Choroid plexus epithelial cell (primary cell): ENCODE measurements around the gene FRRS1.

ENCODE experiments used
- DNase-seq: peaks from one replicate; pipeline ENCODE4 v3.0.0-alpha.2; 2010; ENCODE audit warnings: low read depth
- H3K4me3 ChIP-seq: 2 replicates; pipeline ENCODE4 v1.5.1; 2011; ENCODE audit warnings: low read depth, mild to moderate bottlenecking, control low read depth, low read length, moderate library complexity
- CTCF ChIP-seq: conservative IDR thresholded peaks from 2 replicates; pipeline ENCODE4 v1.5.1; 2011; ENCODE audit warnings: low read depth, mild to moderate bottlenecking, control low read depth, inconsistent platforms, low read length, moderate library complexity

Gene FRRS1

GRCh38 chr1:99758073-99758511, 8.3 kb downstream of the FRRS1 start:
- DNase-seq: no peak
- no peak for TF ChIP-seq CTCF
- no peak overlapping the region for H3K4me3 ChIP-seq

- no peak overlapping the region for H3K4me3 ChIP-seq
- DNase-seq: peak; percentile 69
Observed at GRCh38 chr1:99756598-99756997, 9.8 kb downstream of the FRRS1 start.

DNA sequence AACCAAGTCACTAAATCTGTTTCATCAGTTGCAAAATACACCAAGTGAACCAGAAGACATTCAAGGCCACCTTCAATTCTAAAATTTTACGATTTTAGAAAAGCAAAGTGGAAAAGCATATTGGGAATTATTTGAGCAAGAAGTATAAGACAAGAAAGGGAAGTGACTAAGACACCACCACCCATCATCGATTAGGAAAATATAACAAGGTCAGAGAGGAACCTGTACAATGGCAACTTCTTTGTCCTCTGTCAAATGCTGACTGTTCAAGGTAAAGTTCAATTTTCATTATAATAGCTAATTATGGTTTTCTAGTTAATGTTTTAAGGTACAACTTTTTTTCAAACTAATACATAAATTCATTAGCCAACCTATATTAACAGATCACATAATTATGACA, 10.8 kb downstream of the FRRS1 start:
- no peak overlapping the region for H3K4me3 ChIP-seq
- no peak for DNase-seq
- TF ChIP-seq CTCF: no peak

More at GRCh38 chr1:99756598-99756997, 9.8 kb downstream of the FRRS1 start:
- TF ChIP-seq CTCF: no peak

DNA sequence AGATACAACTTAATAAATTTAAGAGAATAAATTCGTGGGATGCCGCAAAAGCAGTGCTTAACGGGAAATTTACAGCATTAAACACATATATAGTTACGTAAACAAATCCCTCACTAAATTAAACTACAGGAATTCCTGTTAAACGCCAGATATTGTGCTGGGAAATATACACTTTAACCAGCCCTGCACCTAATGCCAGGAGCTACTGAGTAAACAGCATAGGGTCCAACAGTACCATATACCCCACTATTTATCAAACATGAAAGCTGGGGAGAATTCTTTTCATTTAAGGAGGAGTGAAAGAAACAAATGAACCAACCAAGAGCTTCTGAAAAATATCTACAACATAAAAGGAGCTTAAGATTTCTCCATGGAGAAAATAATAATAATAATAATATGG, 11.7 kb downstream of the FRRS1 start:
- DNase-seq: no peak
- no peak overlapping the region for H3K4me3 ChIP-seq
- TF ChIP-seq CTCF: no peak

- no peak for TF ChIP-seq CTCF
- H3K4me3 ChIP-seq: no peak overlapping the region
- DNase-seq: no peak
Observed at GRCh38 chr1:99754055-99754626, 12.3 kb downstream of the FRRS1 start.

DNA sequence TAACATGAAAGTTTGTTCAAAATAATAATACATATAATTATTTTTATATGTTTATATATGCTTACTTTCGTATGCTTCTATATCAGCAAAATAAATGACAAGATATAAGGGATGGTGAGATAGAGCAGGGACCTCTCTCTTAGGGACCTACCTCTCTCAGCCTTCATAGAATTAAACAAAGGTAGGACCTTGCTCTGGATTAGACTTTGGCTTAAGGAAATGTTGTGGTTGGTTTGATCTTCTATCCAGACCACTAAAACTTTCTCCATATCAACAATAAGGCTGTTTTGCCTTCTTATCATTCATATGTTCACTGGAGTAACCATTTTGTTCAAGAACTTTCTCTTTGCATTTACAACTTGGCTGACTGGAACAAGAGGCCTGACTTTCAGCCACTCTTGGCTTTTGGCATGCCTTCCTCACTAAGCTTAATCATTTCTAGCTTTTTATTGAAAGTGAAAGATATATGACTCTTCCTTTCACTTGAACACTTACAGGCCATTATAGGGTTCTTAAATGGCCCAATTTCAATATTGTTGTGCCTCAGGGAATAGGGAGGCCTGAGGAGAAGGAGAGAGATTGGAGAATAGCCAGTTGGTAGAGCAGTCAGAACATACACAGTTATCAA, 14.4 kb downstream of the FRRS1 start:
- no peak for TF ChIP-seq CTCF
- no peak overlapping the region for H3K4me3 ChIP-seq
- DNase-seq: no peak
